Skeletal muscle tissue (tissue), 4 donors: ENCODE data around the gene TADA1. TPM values are rescaled to one million over a fixed set of nuclear protein-coding genes. Genes with fewer than 3 reads are reported as not detected.

Source experiments
- H3K27ac ChIP-seq: one replicate; pipeline ENCODE4 v1.7.0; 2013; ENCODE audit warnings: mild to moderate bottlenecking, low read depth, low read length, inconsistent platforms
- H3K27me3 ChIP-seq, 3 donors: one replicate each; pipeline ENCODE4 v1.7.0; 2013; ENCODE audit warnings: low read length in 3 of 3; ENCODE audit not compliant: control insufficient read depth in 3 of 3, insufficient read depth in 3 of 3
- H3K36me3 ChIP-seq, 3 donors: one replicate each; pipeline ENCODE4 v1.7.0; 2013; ENCODE audit warnings: low read length in 3 of 3; ENCODE audit not compliant: control insufficient read depth in 3 of 3, insufficient read depth in 3 of 3
- H3K4me1 ChIP-seq, 3 donors: one replicate each; pipeline ENCODE4 v1.7.0; 2013; ENCODE audit warnings: low read length in 3 of 3, mild to moderate bottlenecking in 3 of 3; ENCODE audit not compliant: control insufficient read depth in 3 of 3, insufficient read depth in 3 of 3
- H3K4me3 ChIP-seq, 3 donors: one replicate each; pipeline ENCODE4 v1.7.0; 2013; ENCODE audit warnings: low read length in 3 of 3
- H3K9ac ChIP-seq, 3 donors: one replicate each; pipeline ENCODE4 v1.7.0; 2013; ENCODE audit warnings: low read length in 3 of 3, mild to moderate bottlenecking in 3 of 3, moderate library complexity in 2 of 3, low read depth in 1 of 3
- H3K9me3 ChIP-seq, 3 donors: one replicate each; pipeline ENCODE4 v1.7.0; 2013; ENCODE audit warnings: low read length in 3 of 3; ENCODE audit not compliant: control insufficient read depth in 3 of 3
- total RNA-seq: library from RNA; depleted of rRNA; stranded (reverse); fragments of >200 nt; gene quantifications from one replicate; pipeline ENCODE4 v1.2.3, GENCODE V29; 2014
- donor health status: Osteomylitis.

Gene TADA1
- total RNA-seq, 1 donor from 2014 or later = 18.8 TPM

GRCh38 chr1:166849135-166849534, 26.9 kb downstream of the TADA1 start:
- Histone ChIP-seq H3K4me1 (peaks cover 34 to 38% (median 37%) of the 10 kb centered on the region in 3 donors), H3K36me3 (peaks cover 29 to 75% (median 71%) of the 10 kb centered on the region in 3 donors), H3K27me3 (no peaks in the 10 kb centered on the region), H3K27ac (no peak overlapping the region), H3K4me3 (no peak overlapping the region), H3K9me3 (no peaks in the 10 kb centered on the region), H3K9ac (no peak overlapping the region)

GRCh38 chr1:166848193-166848592, 27.9 kb downstream of the TADA1 start:
- H3K27me3 ChIP-seq = no peaks in the 10 kb centered on the region
- H3K4me1 ChIP-seq = peaks cover 43 to 47% (median 46%) of the 10 kb centered on the region in 3 donors
- peaks cover 34 to 77% (median 76%) of the 10 kb centered on the region in 3 donors for H3K36me3 ChIP-seq
- no peak overlapping the region for H3K9ac ChIP-seq
- no peak overlapping the region for H3K27ac ChIP-seq
- H3K9me3 ChIP-seq = no peaks in the 10 kb centered on the region
- H3K4me3 ChIP-seq = no peak overlapping the region

DNA sequence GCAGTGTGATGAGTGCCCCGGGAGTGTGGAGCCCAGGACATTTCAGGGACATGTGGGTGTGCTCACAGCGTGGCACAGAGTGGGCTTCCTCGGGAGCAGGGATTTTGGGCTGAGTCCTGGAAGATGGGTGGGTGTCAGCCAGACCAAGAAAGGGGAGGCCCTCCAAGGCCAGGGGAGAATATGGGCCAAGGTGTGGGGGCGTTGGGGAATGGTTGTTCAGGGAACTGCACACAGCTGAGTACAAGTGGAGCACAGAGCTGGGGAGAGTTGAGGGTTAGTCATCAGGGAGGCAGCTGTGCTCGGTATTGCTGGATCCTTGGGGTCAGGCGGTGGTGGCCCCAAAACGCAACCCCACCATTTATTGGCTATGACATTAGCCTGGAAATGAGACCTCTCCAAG, 31.3 kb downstream of the TADA1 start:
- peak overlapping the region; percentile 77 for H3K27ac ChIP-seq
- H3K4me3 ChIP-seq = peak overlapping the region in 1 of 3 donors; percentile 4
- no peaks in the 10 kb centered on the region for H3K9me3 ChIP-seq
- H3K4me1 ChIP-seq = peaks cover 73 to 81% (median 78%) of the 10 kb centered on the region in 3 donors
- peaks cover 35 to 72% (median 64%) of the 10 kb centered on the region in 3 donors for H3K36me3 ChIP-seq
- peak overlapping the region in 2 of 3 donors; percentile 62 to 75 for H3K9ac ChIP-seq
- no peaks in the 10 kb centered on the region for H3K27me3 ChIP-seq

DNA sequence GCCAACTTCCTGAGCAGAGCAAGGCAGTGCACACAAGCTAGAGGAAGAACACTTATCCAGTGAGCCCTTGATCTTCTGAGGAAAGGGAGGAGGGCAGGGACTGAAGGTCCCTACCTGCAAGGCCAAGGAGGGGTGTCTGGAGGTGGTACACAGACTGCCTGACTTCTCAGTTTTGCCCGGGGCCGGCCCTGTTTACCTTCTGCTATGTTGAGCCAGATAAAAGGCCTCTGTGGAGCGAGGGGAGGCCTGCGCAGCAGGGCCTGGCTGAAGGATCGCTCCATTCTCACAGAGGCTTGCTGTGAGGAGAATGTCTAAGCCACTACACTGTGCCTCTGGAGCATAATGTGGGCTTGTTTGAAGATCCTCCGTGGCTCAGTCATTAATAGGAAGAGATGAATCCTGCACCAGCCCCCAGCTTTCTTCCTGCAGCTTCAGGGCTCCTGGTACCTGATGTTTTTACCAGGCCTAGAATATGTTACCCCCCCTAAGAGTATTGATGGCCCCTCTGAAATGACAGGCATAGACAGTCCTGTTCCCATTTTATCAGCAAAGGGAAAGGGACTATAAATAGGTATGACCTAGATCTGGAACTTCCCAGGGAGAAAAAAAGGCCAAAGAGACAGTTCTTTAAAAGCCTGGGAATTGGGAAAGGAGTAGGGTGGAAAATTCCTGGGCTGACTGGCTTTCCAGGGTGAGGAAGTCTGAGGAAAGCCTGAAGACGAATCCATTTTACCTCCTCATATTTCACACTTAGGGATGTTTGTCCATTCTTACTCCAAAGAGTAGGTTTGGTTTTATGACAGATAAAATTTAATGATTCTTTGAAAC, 32.1 kb downstream of the TADA1 start:
- Histone ChIP-seq H3K27ac (peak overlapping the region; percentile 77), H3K27me3 (no peaks in the 10 kb centered on the region), H3K4me3 (peak overlapping the region; percentile 14 to 52 (median 24)), H3K9ac (peak overlapping the region; percentile 23 to 75 (median 62)), H3K4me1 (peaks cover 73 to 82% (median 78%) of the 10 kb centered on the region in 3 donors), H3K9me3 (no peaks in the 10 kb centered on the region), H3K36me3 (peaks cover 27 to 64% (median 56%) of the 10 kb centered on the region in 3 donors)

DNA sequence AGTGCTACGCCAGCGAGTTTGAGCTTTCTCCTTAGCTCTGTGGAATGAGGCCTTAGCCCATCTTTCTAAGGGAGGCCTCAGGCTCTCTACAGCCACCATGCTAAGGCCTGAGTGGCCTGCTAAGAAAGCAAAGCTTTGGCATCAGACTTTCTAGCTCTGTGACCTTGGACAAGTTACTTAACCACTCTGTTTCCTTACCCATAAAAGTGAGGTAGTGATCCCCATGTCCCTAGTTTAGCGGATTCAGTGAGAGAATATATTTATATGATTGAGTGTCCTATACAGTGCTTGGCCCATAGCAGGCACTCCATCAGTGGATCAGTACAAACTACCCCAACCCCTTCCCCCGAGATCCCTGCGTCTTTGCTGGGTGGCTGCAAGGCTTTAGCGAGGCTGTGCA, 32.7 kb downstream of the TADA1 start:
- Histone ChIP-seq H3K36me3 (peaks cover 24 to 58% (median 49%) of the 10 kb centered on the region in 3 donors), H3K27ac (peak overlapping the region; percentile 77), H3K4me1 (peaks cover 75 to 88% (median 83%) of the 10 kb centered on the region in 3 donors), H3K4me3 (peak overlapping the region in 2 of 3 donors; percentile 22 to 52), H3K9me3 (no peaks in the 10 kb centered on the region), H3K9ac (peak overlapping the region; percentile 23 to 75 (median 62)), H3K27me3 (no peaks in the 10 kb centered on the region)

GRCh38 chr1:166840309-166841274, 35.5 kb downstream of the TADA1 start:
- peaks cover 18 to 39% (median 29%) of the 10 kb centered on the region in 3 donors for H3K36me3 ChIP-seq
- H3K27ac ChIP-seq = peak overlapping the region; percentile 57
- H3K9me3 ChIP-seq = no peaks in the 10 kb centered on the region
- peak overlapping the region; percentile 73 to 79 (median 77) for H3K9ac ChIP-seq
- no peaks in the 10 kb centered on the region for H3K27me3 ChIP-seq
- peaks cover 56 to 70% (median 64%) of the 10 kb centered on the region in 3 donors for H3K4me1 ChIP-seq
- peak overlapping the region; percentile 70 to 77 (median 72) for H3K4me3 ChIP-seq

- Histone ChIP-seq H3K9ac (peak overlapping the region; percentile 73 to 95 (median 77)), H3K4me1 (peaks cover 50 to 61% (median 56%) of the 10 kb centered on the region in 3 donors), H3K36me3 (peaks cover 18 to 36% (median 29%) of the 10 kb centered on the region in 3 donors), H3K4me3 (peak overlapping the region; percentile 77 to 95 (median 94)), H3K27me3 (no peaks in the 10 kb centered on the region), H3K9me3 (no peaks in the 10 kb centered on the region), H3K27ac (peak overlapping the region; percentile 87)
Observed at GRCh38 chr1:166839600-166840308, 36.3 kb downstream of the TADA1 start.

- H3K4me3 ChIP-seq = peak within 1 kb of the TSS; percentile 92 to 95 (median 94)
- peaks cover 18 to 30% (median 26%) of the 10 kb centered on the region in 3 donors for H3K36me3 ChIP-seq
- peak within 1 kb of the TSS; percentile 87 for H3K27ac ChIP-seq
- peaks cover 43 to 53% (median 51%) of the 10 kb centered on the region in 3 donors for H3K4me1 ChIP-seq
- H3K9ac ChIP-seq = peak within 1 kb of the TSS; percentile 87 to 95 (median 94)
- H3K9me3 ChIP-seq = no peaks in the 10 kb centered on the region
- H3K27me3 ChIP-seq = no peaks in the 10 kb centered on the region
Observed at GRCh38 chr1:166838766-166839599, 37.1 kb downstream of the TADA1 start, which contains the start of gene POGK. TSS of gene POGK (plus strand) at chr1:166839475. CDS start at chr1:166840957, 1,482 bp downstream.
